Activated CD8-positive, alpha-beta memory T cell treated with anti-CD3 and anti-CD28 coated beads, Interleukin-2, amount 50 U/mL, for 24 hours (primary cell): ENCODE data around the gene GADD45B.

ENCODE experiments used
- DNase-seq: peaks from one replicate; pipeline ENCODE4 v3.0.0-alpha.2; 2020; ENCODE audit errors: extremely low read depth

GADD45B gene

GRCh38 chr19:2475702-2476450, at the start of gene GADD45B:
Gene GADD45B, plus strand, starts transcription at chr19:2476127. Its CDS starts 232 bp downstream, at chr19:2476359.
- peak; percentile 91 for DNase-seq

- no peak for DNase-seq
Measured at GRCh38 chr19:2426611-2427428, 49.1 kb upstream of the GADD45B start.

GRCh38 chr19:2427429-2428320, 48.3 kb upstream of the GADD45B start, which contains the start of gene TIMM13:
Gene TIMM13, minus strand, starts transcription at chr19:2427586. Its CDS starts 53 bp downstream, at chr19:2427533.
- DNase-seq: peak; percentile 86

GRCh38 chr19:2428321-2428690, 47.6 kb upstream of the GADD45B start:
- no peak for DNase-seq

- no peak for DNase-seq
Measured at GRCh38 chr19:2428756-2429711, 46.9 kb upstream of the GADD45B start.

GRCh38 chr19:2429917-2430535, 45.9 kb upstream of the GADD45B start:
- no peak for DNase-seq

GRCh38 chr19:2431318-2432055, 44.4 kb upstream of the GADD45B start:
- no peak for DNase-seq

GRCh38 chr19:2432131-2432848, 43.6 kb upstream of the GADD45B start:
- DNase-seq: no peak

- no peak for DNase-seq
Measured at GRCh38 chr19:2433854-2434253, 42.1 kb upstream of the GADD45B start.

- DNase-seq: no peak
Measured at GRCh38 chr19:2434267-2434666, 41.7 kb upstream of the GADD45B start.

GRCh38 chr19:2434721-2435265, 41.1 kb upstream of the GADD45B start:
- DNase-seq: no peak

GRCh38 chr19:2436384-2436783, 39.5 kb upstream of the GADD45B start:
- DNase-seq: no peak

- DNase-seq: no peak
Measured at GRCh38 chr19:2436926-2437325, 39.0 kb upstream of the GADD45B start.

GRCh38 chr19:2438178-2438577, 37.7 kb upstream of the GADD45B start:
- no peak for DNase-seq

- DNase-seq: no peak
Measured at GRCh38 chr19:2440515-2440914, 35.4 kb upstream of the GADD45B start.

- DNase-seq: no peak
Measured at GRCh38 chr19:2441096-2441752, 34.7 kb upstream of the GADD45B start.

GRCh38 chr19:2443116-2443784, 32.7 kb upstream of the GADD45B start:
- no peak for DNase-seq

- no peak for DNase-seq
Measured at GRCh38 chr19:2443785-2444182, 32.1 kb upstream of the GADD45B start.
